Sciatic nerve (tissue), 2 donors: ENCODE results near the gene PEMT. TPM values are rescaled to one million over a fixed set of nuclear protein-coding genes. Genes with fewer than 3 reads are reported as not detected.
A peak's percentile ranks its signal among the peaks of the same experiment; 100 is the strongest.

Source experiments
- ATAC-seq: fragments of 200-7000 bp; cut with Tn5 transposase; one replicate; pipeline ENCODE4 v1.9.1; 2020; ENCODE audit warnings: mild to moderate bottlenecking, moderate library complexity
- DNase-seq: peaks from one replicate; pipeline ENCODE4 v3.0.0-alpha.2; 2020; ENCODE audit warnings: low spot score
- intact Hi-C: fragments of 100-400 bp; cut with DNase I; formaldehyde crosslinking; loops from one replicate; pipeline ENCODE4 v1.14.2; 2022
- total RNA-seq: library from RNA; stranded (reverse); fragmentation: NEBNext Ultra II Directional; extraction: Animal tissue kit (Norgen Biotek cat#: 25700); gene quantifications from one replicate; pipeline ENCODE4 v1.2.1, GENCODE V29; 2021
- donor health status: DM: no; HTN: no; CAD: no.
- donor health status: DM: no; HTN: no; CAD: no.

The PEMT gene
- total RNA-seq, 1 donor from 2014 or later, result 27.6 TPM

DNA sequence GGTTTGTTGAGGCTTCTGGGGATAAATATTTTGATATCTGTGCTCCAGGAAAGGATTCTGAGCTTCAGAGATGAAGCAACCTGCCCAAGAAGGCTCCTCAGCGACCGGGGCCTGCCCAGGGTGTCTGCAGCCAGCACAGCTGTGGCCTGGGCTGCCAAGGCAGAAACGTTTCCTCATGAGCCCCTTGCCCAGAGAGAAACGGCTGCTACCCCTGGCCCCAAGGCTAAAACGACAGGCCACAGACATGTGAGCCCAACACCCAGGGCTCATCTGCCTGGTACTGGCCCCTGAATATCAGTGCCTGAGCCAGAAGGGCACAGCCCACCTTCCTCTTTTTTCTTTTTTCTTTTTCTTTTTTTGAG lies 49.9 kb downstream of the PEMT start:
- intact Hi-C loops, result no loop called here
- ATAC-seq (no peak), DNase-seq (no peak)

DNA sequence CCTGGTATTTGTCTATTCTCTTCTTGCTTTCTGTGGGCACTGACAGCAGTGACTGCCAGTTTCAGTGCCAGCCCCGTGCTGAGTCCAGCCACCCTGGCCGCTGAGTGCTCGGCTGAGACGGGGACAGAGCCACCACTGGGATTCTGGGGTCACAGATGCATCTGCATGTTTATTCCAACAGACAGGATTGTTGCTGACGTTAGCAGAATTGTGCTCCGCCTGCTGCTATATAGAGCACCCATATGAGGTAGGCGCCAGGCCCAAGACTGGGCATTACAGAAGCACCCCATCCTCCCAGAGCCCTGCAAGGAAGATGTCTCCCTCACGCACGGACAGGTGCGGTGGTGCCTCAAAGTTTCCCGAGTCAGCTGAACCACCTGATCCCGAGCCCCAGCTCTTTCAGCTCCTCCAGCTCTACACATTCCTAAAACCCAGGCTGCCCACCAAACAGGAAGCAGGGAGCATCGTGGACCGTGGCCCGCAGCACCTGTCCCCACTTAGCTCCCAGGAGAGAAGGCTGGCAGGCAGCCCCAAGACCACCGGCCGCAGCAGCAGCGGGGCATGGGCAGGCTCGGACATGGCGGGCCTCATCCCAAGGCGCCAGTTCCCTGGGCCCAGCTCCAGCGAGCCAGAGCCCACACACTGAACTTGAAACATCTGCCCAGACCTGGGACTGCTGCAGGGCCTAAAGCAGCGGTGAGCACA lies 50.4 kb downstream of the PEMT start:
- DNase-seq (no peak), ATAC-seq (no peak)
- intact Hi-C loops, result no loop called here

DNA sequence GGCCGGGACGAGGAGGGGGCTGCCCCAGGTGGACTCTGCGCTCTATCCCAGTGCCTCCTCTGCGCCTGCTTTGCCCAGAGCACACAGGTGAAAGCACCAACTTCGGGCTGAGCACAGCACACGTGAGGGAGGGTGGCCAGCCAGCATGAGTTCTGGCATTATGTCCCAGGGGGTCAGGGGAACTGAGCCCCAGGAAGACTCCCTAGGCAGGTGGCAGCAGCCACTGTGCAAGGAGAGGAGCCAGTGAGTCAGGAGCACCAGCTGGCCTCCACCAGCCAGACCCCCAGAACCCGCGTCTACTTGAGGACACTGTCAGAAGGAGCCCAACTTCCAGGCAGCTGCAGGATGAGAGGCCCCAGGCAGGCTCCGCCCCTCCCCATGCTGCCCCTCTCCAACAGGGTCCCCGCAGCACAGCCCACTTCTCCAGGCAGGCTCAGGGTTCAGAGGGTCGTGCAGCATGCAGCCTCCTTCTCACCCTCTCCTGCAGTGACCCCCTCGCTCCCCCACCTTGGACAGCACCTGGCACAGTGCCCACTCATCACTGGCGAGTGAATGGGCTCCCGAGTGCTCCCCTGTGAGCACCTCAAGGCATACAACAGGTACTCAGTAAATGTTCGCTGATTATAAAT lies 51.1 kb downstream of the PEMT start:
- intact Hi-C loops, result no loop called here
- no peak for DNase-seq
- ATAC-seq, result no peak

DNA sequence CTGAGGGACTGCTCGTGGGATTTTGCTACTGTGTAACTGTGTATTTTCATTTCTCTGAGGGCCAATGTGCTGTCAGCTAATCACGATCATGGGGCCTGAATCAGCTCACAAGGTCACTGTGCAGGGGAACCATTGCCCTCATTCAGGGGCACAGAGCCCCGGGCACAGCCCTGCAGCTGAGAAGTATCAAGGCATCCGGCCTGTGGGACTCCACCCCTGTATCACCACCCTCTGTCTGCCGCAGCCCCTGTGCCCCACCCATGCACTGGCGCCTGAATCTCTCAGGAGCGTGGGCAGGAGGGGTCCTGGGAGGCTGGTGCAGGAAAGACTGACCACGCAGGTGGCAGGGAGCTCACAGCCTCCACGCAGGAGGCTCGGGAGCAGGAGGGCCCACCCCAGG lies 51.9 kb downstream of the PEMT start:
- intact Hi-C loops, result no loop called here
- no peak for ATAC-seq
- no peak for DNase-seq

DNA sequence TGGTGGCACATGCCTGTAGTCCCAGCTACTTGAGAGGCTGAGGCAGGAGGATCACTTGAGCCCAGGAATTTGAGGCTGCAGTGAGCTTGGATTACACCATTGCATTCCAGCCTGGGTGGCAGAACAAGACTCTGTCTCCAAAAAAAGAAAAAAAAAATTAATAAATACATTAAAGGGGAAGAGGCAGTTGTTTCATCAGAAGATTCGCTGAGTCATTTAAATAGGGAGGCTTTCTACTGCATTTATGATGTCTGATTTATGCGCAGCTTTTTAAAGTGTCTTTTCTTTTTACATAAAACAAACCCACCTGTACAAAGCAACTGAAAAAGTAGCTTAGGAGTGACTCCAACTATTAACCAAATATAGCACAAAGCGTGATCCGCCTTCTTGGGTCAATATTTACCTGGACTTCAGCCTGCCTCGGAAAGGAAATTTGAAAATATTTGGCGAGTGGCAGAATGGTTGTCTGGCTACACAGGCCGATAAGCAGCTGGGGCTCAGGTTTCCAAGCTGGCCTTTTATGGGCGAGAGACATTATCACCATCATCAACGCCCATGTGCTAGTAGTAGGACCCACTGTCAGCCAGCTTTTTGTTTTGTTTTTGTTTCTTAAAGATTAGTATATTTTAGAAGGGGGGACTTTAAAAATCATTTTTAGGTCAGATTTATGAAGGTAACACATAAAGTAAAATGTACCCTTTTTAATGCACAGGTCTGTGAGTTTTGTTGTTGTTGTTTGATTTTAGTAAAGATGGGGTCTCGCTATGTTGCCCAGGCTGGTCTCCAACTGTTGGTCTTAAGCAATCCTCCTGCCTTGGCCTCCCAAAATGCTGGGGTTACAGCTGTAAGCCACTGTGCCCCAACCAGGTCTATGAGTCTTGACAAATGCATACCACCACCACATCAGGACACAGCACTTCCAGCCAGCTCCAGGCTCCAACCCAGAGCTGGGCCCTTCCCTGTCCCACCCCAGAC lies 52.8 kb downstream of the PEMT start:
- ATAC-seq (no peak), DNase-seq (no peak)
- intact Hi-C loops, result no loop called here

DNA sequence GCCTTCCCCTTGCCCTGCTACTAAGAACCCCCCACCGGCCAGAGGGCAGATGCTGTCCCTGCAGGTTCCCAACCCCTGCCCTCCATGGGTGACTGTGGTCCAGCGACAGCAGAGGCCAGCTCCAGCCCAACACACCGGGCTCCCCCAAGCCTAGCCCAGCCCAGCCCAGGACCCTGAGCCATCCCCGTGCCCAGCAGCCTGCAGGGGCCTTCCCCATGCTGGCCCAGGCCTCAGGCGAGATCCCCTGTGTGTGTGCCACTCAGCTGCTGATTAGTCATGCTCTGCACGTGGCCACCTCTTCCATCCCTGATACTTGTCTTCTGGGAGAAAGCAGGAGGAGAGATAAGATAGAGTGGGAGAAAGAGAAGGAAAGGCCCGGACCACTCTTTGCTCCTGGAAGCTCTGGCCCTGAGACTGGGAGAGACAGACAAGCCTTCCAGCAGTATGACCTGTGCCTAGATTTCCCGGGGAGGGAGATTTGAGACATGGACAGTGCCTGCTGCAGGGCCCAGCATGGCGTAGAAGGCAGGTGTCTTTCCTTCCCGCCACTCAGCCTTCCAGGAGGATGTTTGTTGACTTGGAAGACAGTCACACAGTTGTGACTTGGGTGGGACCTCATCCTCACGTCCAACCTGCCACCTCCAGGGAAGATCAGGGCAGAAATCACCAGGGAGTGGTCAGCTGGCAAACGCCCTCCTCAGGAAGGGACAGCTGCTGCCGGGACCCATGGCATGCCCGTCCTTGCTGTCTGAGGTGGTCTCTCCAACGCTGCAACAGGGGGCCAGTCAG lies 54.0 kb downstream of the PEMT start:
- no peak for DNase-seq
- intact Hi-C loops, result no loop called here
- ATAC-seq, result peak; percentile 27

DNA sequence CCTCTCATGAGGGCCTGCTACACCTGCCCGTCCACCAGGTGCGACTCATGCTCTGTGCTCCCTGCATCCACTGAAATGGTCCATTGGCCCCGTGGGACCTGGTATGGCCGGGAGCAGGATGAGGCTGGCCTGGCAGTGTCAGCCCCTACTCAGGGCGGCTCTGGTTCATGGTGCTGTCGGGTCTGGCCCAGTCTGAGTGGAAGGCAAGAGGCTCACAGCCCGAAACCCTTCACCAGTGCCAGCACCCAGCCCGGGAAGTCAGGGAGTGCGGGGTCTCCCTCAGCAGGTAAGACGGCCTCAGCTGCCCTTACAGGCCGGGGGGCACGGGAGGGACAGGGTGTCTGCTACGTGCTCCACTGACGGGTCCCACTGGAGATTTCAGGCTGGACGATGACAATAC lies 54.8 kb downstream of the PEMT start:
- no peak for ATAC-seq
- no peak for DNase-seq
- intact Hi-C loops, result no loop called here

DNA sequence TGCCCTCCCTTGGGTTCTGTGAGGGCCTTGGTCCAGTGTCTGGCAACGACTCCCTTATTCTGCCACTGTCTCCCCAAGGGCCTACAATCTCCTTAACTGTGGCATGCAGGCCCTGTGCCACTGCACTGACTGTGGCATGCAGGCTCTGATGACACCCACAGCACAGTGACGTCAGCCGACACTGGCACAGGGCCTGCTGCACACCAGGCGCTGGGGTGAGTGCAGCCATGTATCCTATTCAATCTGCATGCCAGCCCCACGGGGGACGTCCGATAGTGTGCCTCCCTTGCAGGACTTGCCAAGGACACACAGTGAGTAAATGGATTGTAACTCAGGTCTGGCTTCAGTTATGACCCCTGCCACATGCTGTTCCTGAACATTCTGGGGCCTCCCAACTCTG lies 55.6 kb downstream of the PEMT start:
- intact Hi-C loops, result no loop called here
- ATAC-seq (peak; percentile 83), DNase-seq (peak; percentile 84)

DNA sequence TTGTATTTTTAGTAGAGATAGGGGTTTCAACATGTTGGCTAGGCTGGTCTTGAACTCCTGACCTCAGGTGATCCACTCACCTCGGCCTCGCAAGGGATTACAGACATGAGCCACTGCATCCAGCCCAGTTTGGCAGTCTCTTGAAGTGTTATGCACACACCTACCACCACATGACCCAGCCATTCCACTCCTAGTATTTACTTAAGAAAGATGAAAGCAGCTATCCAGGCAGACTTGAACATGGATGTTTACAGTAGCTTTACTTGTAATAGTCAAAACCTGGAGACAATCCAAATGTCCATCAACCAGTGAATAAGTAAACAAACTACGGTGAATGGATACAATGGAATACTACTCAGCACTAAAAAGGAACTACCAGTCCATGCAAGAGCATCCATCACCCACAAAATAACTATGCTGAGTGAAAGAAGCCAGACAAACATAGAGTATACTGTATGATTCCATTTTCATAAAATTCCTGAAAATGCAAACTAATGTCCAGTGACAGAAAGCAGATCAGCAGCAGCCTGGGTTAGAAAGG lies 57.5 kb downstream of the PEMT start:
- intact Hi-C loops, result no loop called here

DNA sequence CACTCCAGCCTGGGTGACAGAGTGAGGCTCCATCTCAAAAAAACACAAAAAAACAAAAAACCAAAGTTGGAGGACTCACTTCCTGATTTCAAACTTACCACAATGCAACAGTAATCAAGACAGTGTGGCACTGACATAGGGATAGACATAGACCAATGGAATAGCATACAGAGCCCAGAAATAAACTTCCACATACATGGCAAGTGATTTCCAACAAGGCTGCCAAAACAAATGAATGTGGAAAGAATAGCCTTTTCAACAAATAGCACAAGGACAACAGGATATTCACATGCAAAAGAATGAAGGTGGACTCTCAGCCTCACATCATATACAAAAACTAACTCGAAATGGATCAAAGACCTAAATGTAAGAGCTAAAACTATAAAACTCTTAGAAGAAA lies 58.5 kb downstream of the PEMT start:
- intact Hi-C loops, result no loop called here
- ATAC-seq, result no peak
- DNase-seq, result no peak

More for the DNA sequence above, 57.5 kb downstream of the PEMT start:
- DNase-seq, result no peak
- ATAC-seq, result no peak

DNA sequence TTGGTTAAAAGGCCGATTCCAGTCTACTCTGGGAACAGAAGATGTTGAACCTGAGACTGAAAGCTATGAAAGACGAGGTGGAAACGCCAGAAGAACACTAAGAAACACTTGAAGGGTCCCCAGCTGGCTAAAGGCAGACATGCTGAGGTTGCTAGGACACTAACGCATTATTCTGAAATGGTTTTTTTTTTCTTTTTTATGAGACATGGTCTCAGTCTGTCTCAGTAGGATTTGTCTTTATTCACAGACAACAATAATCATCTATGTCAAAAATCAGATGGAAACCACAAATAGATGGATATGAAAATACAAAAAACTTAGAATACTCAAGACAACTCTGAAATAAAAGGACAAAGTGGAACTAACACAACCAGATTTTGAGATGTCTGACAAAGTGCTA lies 60.4 kb downstream of the PEMT start:
- intact Hi-C loops, result no loop called here
- no peak for ATAC-seq
- no peak for DNase-seq

DNA sequence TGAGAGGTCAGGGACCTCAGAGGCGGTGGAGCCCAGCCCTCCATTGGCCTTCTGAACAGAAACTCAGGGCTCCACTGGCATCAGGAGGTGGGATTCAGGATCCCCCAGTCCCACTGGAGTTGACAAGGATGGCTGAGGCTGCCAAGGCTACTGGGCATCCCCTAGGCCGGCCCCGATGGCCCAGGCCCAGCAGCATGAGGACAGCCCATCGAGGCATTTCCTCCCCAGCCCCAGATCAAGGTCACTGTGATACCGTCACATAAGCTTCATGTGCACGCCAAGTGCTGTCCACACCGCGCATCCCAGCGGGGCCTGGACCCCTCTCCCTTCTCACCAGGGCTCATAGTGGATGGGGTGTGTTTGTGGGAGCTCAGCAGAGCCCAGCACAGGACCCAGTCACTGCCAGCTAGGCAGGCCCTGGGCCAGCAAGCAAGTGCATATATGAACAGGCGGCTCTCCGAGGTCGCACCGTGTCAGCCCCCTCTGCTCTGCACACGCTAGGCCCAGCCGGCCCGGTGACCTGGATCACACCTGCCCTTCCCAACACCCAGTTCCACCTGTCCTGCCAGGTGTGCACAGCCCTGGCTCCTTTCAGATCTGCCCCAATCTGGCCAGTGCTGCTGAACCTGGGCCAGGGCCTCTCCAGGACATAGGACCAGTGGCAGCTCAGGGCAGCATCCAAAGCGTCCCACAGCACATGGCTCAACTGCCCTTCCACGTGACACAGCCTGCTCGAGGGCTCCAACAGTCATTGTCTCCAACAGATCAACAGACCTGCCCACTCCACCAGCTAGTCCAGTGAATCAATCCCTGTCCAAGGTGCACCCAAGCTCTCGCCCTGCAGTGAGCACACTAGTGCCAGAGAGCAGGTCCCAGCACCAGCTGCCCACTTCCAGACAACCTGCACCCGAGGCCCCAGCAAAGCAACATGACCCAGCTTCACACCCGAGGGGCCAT lies 62.5 kb downstream of the PEMT start:
- DNase-seq (no peak), ATAC-seq (peak; percentile 9)
- intact Hi-C loops, result no loop called here

DNA sequence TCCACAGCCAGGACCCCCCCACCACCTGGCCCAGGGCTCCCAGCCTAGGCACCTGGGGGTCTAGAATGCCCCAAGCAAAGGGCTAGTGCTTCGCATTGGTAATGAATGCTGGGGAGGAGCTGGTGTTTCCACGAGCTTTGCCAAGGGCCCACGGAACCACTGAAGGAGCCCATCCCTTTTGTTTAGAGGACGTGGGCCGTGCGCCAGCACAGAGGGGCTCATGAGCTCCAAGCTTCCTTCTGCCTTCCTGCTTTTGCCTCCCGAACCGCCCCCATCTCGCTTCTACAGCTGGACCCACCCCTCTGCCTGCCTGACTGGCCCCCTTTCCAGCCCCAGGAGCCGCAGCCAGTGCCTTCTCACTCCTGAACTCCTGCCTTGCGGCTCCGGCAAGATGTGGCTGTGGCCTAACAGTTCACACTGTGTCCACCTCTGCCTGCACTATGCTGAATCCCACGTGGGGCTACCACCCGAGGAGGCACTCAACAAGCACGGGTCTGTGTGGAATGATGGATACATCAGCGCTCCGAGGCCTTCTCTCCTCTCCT lies 63.5 kb downstream of the PEMT start:
- intact Hi-C loops, result no loop called here
- ATAC-seq, result no peak
- DNase-seq, result no peak

DNA sequence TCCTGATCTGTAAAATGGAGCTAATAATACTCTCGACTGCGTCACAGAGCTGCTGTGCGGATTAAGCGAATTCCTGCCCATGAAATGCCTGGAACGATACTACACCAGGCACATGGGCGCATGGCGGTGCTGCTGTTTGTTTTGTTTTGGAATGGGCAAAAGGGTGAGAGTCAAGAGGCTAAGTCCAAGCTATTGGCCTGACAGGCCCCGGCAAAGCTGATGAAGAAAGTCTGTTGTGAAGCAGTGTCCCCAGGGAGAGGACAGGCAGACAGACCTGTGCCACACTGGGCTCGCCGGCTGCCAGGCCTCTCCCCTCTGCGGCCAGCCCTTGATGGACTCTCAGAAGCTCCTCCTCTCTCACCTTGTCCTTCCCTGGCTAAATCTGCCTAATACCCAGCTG lies 64.0 kb downstream of the PEMT start:
- DNase-seq, result no peak
- intact Hi-C loops, result no loop called here
- ATAC-seq, result peak; percentile 44

DNA sequence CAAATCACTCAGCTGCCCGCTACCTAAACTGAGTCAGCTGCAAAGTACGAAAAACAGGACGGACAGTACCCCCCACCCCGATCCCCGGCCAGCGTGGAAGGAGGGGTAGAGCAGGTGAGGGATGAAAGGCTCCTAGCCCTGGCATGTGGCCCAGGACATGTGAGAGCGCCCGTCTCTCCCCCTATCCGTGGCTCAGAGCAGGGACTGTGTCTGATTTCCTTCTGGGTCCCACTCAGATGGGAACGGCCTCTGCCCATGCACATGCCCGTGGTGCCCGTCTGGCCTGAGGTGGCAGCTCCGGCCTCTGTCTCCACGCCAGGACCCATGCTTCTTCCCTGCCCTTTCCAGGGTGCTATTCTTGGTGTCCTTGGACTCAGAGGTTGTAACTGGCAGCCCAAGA lies 65.1 kb downstream of the PEMT start:
- DNase-seq (no peak), ATAC-seq (no peak)
- intact Hi-C loops, result no loop called here

DNA sequence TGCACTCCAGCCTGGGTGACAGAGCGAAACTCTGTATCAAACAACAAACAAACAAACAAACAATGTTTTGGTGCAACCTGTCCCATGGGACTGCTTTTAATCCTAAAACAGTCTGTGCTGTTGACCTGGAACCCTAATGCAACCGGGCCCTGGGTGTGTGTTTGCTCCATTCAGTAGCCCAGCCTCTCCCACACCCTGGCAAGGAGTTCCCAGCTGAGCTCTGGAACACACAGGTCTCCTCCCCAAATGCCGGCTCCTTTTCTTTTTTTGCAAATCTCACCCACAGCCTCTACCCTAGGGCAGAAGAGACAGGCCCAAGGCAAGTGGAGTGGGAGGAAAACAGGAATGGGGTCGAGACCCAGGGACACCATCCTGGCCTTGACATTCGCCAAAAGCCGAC lies 65.6 kb downstream of the PEMT start:
- DNase-seq (no peak), ATAC-seq (peak; percentile 48)
- intact Hi-C loops, result no loop called here

DNA sequence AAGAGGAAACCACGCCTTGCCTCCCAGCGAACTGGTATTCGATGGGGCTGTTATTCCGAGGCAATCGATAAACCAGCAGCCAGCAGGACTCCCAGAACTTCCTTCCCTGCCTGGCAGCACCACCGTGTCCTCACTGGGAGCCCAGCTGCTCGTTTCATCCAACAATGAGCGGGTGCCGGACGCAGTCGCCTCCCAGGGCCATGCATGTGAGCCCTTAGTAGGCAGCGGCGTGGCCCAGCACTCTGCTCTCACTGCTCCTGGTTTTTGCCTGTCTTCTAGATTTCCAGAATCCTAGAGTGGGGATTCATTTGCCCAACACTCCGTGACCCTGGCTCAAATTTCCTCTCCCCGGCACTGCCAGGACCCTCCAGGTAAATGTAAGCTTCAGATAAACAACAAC lies 66.2 kb downstream of the PEMT start:
- intact Hi-C loops, result no loop called here
- no peak for ATAC-seq
- no peak for DNase-seq
